GM12878 (cell line): ENCODE results near the gene LPAR3. TPM values are rescaled to one million over a fixed set of nuclear protein-coding genes. Genes with fewer than 3 reads are reported as not detected.
A peak's percentile ranks its signal among the peaks of the same experiment; 100 is the strongest.

ENCODE experiments used
- CBX5 ChIP-seq: sonication (generic); IDR thresholded peaks from 2 replicates; pipeline ENCODE4 v1.6.1; 2016; ENCODE audit warnings: low read depth, moderate library complexity, mild to moderate bottlenecking, inconsistent platforms
- E2F4 ChIP-seq: IDR thresholded peaks from 2 replicates; pipeline ENCODE4 v1.6.1; 2012; ENCODE audit warnings: low read depth, low read length, improper control_type of control experiment
- EED ChIP-seq: sonication (generic); IDR thresholded peaks from 2 replicates; pipeline ENCODE4 v1.6.1; 2016; ENCODE audit warnings: antibody characterized with exemption, low read depth
- ESRRA ChIP-seq: IDR thresholded peaks from 2 replicates; pipeline ENCODE4 v1.6.1; 2012; ENCODE audit warnings: mild to moderate bottlenecking, low read length, improper control_type of control experiment
- HDGF ChIP-seq: fragments of 450-650 bp; IDR thresholded peaks from 2 replicates; pipeline ENCODE4 v1.6.1; 2016; ENCODE audit warnings: antibody characterized with exemption
- IKZF2 ChIP-seq, 2 experiments: fragments of 450-650 bp; IDR thresholded peaks; 2 replicates each; pipeline ENCODE4 v1.6.1; 2017; ENCODE audit warnings: mild to moderate bottlenecking in 2 of 2, moderate library complexity in 2 of 2
- JUNB ChIP-seq: IDR thresholded peaks from 2 replicates; pipeline ENCODE4 v1.6.1; 2016; ENCODE audit warnings: antibody characterized with exemption, mild to moderate bottlenecking
- MYB ChIP-seq: fragments of 150-350 bp; IDR thresholded peaks from 2 replicates; pipeline ENCODE4 v1.6.1; 2014; ENCODE audit warnings: mild to moderate bottlenecking, low read depth, low read length, borderline replicate concordance
- MYC ChIP-seq: IDR thresholded peaks from 2 replicates; pipeline ENCODE4 v1.6.1; 2011; ENCODE audit warnings: mild to moderate bottlenecking, low read length, moderate library complexity, inconsistent platforms; ENCODE audit not compliant: insufficient read depth, insufficient replicate concordance, insufficient read length, severe bottlenecking
- NFYB ChIP-seq: IDR thresholded peaks from 2 replicates; pipeline ENCODE4 v1.6.1; 2011; ENCODE audit warnings: low read depth, mild to moderate bottlenecking, low read length, improper control_type of control experiment, moderate library complexity; ENCODE audit not compliant: insufficient read depth
- NR2C1 ChIP-seq: fragments of 450-650 bp; IDR thresholded peaks from 2 replicates; pipeline ENCODE4 v1.6.1; 2017; ENCODE audit warnings: antibody characterized with exemption, mild to moderate bottlenecking, moderate library complexity
- RAD51 ChIP-seq: fragments of 450-650 bp; IDR thresholded peaks from 2 replicates; pipeline ENCODE4 v1.6.1; 2016; ENCODE audit warnings: moderate library complexity, mild to moderate bottlenecking, inconsistent platforms
- RELB ChIP-seq: fragments of 450-650 bp; IDR thresholded peaks from 2 replicates; pipeline ENCODE4 v1.6.1; 2017; ENCODE audit warnings: low read depth, mild to moderate bottlenecking, moderate library complexity
- SREBF1 ChIP-seq: IDR thresholded peaks from 2 replicates; pipeline ENCODE4 v1.6.1; 2012; ENCODE audit warnings: mild to moderate bottlenecking, low read length
- SREBF2 ChIP-seq: IDR thresholded peaks from 2 replicates; pipeline ENCODE4 v1.6.1; 2012; ENCODE audit warnings: mild to moderate bottlenecking, low read length
- STAT1 ChIP-seq: fragments of 450-650 bp; conservative IDR thresholded peaks from 2 replicates; pipeline ENCODE4 v1.6.1; 2014; ENCODE audit warnings: antibody characterized with exemption, mild to moderate bottlenecking
- STAT3 ChIP-seq: IDR thresholded peaks from 2 replicates; pipeline ENCODE4 v1.6.1; 2011; ENCODE audit warnings: low read depth, low read length, improper control_type of control experiment
- SUZ12 ChIP-seq: fragments of 200-600 bp; sonication (generic); IDR thresholded peaks from one replicate; pipeline ENCODE4 v1.6.1; 2018; ENCODE audit warnings: antibody characterized with exemption, mild to moderate bottlenecking; ENCODE audit not compliant: unreplicated experiment
- TAF1 ChIP-seq: IDR thresholded peaks from 2 replicates; pipeline ENCODE4 v1.6.1; 2011; ENCODE audit warnings: mild to moderate bottlenecking, low read depth, low read length, borderline replicate concordance
- USF2 ChIP-seq: IDR thresholded peaks from 2 replicates; pipeline ENCODE4 v1.6.1; 2011; ENCODE audit warnings: low read depth, low read length, improper control_type of control experiment, borderline replicate concordance
- ZBTB4 ChIP-seq: fragments of 450-650 bp; formaldehyde crosslinking; IDR thresholded peaks from 2 replicates; pipeline ENCODE4 v1.4.0; 2022; ENCODE audit warnings: mild to moderate bottlenecking, moderate library complexity
- polyA plus RNA-seq, 11 experiments: library from polyadenylated mRNA; depleted of rRNA in 4 of 11; unstranded in 6 of 11; stranded (reverse) in 5 of 11; fragments of >200 nt; fragmentation: Nextera tagmentation in 4 of 11; fragmentation: Illumina TruSeq in 1 of 11; extraction: Ambion mirVana in 4 of 11; extraction: Trizol in 1 of 11; gene quantifications; 1 replicate in 1 of 11; 2 replicates in 10 of 11; pipeline versions ENCODE4 v1.2.1 to v1.2.3, GENCODE V29; 2011 to 2016; ENCODE audit warnings: inconsistent platforms in 2 of 11, missing spikeins in 2 of 11, low read depth in 1 of 11
- total RNA-seq, 4 experiments: library from RNA; depleted of rRNA in 3 of 4; stranded (reverse); fragments of >200 nt in 3 of 4; fragmentation: Illumina TruSeq in 1 of 4; extraction: Trizol in 1 of 4; gene quantifications; 2 replicates each; pipeline versions ENCODE4 v1.2.1 to v1.2.3, GENCODE V29; 2013 to 2021

LPAR3 gene
- total and polyA plus RNA-seq, 10 of the 15 experiments (the other 5 are each of a cell fraction or from before 2014, with no cell fraction given) = 0.03 to 0.31 (median 0.09) TPM; not detected in 3

- TF ChIP-seq JUNB (no peak), RELB (peak; percentile 83; the same call in 1 of the 2 replicates), SREBF2 (no peak), TAF1 (no peak), IKZF2 (IDR thresholded peaks at IDR 0.05) (peak; percentile 86 to 88), SREBF1 (no peak), STAT3 (no peak), CBX5 (no peak), USF2 (no peak), STAT1 (no peak), ESRRA (no peak), SUZ12 (no peak), MYB (no peak), NR2C1 (no peak), RAD51 (peak; percentile 38), NFYB (no peak), ZBTB4 (no peak), HDGF (0 out of 2 replicates have a peak, but pooled peaks have one; percentile 36), MYC (no peak), EED (peak; percentile 37), E2F4 (no peak)
These were observed 30.2 kb downstream of the LPAR3 start (continued) for GRCh38 chr1:84862810-84863251.
